ENCODE results near the gene SLC15A4.

DNA sequence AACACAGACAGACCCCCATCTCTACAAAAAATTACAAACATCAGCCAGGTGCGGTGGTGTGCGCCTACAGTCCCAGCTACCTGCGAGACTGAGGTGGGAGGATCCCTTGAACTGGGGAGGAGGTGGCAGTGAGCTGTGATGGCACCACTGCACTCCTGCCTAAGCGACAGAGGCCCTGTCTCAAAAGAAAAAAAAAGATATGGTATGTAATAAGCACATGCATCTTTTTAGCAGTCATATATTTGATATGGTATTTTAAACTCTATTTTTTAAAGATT, 7.2 kb downstream of the SLC15A4 start:
- TF ChIP-seq, protein P1, sequence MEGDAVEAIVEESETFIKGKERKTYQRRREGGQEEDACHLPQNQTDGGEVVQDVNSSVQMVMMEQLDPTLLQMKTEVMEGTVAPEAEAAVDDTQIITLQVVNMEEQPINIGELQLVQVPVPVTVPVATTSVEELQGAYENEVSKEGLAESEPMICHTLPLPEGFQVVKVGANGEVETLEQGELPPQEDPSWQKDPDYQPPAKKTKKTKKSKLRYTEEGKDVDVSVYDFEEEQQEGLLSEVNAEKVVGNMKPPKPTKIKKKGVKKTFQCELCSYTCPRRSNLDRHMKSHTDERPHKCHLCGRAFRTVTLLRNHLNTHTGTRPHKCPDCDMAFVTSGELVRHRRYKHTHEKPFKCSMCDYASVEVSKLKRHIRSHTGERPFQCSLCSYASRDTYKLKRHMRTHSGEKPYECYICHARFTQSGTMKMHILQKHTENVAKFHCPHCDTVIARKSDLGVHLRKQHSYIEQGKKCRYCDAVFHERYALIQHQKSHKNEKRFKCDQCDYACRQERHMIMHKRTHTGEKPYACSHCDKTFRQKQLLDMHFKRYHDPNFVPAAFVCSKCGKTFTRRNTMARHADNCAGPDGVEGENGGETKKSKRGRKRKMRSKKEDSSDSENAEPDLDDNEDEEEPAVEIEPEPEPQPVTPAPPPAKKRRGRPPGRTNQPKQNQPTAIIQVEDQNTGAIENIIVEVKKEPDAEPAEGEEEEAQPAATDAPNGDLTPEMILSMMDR (IDR thresholded peaks at IDR 0.05) = no peak
- TF ChIP-seq TCF7L2 (IDR thresholded peaks at IDR 0.05; ENCODE audit: low read depth, low read length) = no peak
- TF ChIP-seq, protein P2, sequence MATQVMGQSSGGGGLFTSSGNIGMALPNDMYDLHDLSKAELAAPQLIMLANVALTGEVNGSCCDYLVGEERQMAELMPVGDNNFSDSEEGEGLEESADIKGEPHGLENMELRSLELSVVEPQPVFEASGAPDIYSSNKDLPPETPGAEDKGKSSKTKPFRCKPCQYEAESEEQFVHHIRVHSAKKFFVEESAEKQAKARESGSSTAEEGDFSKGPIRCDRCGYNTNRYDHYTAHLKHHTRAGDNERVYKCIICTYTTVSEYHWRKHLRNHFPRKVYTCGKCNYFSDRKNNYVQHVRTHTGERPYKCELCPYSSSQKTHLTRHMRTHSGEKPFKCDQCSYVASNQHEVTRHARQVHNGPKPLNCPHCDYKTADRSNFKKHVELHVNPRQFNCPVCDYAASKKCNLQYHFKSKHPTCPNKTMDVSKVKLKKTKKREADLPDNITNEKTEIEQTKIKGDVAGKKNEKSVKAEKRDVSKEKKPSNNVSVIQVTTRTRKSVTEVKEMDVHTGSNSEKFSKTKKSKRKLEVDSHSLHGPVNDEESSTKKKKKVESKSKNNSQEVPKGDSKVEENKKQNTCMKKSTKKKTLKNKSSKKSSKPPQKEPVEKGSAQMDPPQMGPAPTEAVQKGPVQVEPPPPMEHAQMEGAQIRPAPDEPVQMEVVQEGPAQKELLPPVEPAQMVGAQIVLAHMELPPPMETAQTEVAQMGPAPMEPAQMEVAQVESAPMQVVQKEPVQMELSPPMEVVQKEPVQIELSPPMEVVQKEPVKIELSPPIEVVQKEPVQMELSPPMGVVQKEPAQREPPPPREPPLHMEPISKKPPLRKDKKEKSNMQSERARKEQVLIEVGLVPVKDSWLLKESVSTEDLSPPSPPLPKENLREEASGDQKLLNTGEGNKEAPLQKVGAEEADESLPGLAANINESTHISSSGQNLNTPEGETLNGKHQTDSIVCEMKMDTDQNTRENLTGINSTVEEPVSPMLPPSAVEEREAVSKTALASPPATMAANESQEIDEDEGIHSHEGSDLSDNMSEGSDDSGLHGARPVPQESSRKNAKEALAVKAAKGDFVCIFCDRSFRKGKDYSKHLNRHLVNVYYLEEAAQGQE (IDR thresholded peaks at IDR 0.05; ENCODE audit: insufficient read depth in 1 of 2, low read depth in 2 of 2, low read length in 1 of 2) = no peak
- no peak for TF ChIP-seq POLR2AphosphoS5 (IDR thresholded peaks at IDR 0.05; ENCODE audit: low read depth, low read length)
- no peak for TF ChIP-seq SIN3A (IDR thresholded peaks at IDR 0.05; ENCODE audit: borderline replicate concordance, insufficient read depth, low read depth, low read length)

Data from Panc1 (cell line).